Measurements from ENCODE around the gene HBA1.
"Not testable (repeated sequence)": the region's sequence is repeated elsewhere in the genome, so short reads cannot be mapped to it uniquely, and the experiment has no call there.

HBA1 gene

DNA sequence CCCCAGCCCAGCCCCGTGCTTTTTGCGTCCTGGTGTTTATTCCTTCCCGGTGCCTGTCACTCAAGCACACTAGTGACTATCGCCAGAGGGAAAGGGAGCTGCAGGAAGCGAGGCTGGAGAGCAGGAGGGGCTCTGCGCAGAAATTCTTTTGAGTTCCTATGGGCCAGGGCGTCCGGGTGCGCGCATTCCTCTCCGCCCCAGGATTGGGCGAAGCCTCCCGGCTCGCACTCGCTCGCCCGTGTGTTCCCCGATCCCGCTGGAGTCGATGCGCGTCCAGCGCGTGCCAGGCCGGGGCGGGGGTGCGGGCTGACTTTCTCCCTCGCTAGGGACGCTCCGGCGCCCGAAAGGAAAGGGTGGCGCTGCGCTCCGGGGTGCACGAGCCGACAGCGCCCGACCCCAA is 474 bp upstream of the HBA1 start:
- not testable (repeated sequence) for DNase-seq

DNA sequence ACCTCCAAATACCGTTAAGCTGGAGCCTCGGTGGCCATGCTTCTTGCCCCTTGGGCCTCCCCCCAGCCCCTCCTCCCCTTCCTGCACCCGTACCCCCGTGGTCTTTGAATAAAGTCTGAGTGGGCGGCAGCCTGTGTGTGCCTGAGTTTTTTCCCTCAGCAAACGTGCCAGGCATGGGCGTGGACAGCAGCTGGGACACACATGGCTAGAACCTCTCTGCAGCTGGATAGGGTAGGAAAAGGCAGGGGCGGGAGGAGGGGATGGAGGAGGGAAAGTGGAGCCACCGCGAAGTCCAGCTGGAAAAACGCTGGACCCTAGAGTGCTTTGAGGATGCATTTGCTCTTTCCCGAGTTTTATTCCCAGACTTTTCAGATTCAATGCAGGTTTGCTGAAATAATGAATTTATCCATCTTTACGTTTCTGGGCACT is 928 bp downstream of the HBA1 start:
- no peak for DNase-seq

DNA sequence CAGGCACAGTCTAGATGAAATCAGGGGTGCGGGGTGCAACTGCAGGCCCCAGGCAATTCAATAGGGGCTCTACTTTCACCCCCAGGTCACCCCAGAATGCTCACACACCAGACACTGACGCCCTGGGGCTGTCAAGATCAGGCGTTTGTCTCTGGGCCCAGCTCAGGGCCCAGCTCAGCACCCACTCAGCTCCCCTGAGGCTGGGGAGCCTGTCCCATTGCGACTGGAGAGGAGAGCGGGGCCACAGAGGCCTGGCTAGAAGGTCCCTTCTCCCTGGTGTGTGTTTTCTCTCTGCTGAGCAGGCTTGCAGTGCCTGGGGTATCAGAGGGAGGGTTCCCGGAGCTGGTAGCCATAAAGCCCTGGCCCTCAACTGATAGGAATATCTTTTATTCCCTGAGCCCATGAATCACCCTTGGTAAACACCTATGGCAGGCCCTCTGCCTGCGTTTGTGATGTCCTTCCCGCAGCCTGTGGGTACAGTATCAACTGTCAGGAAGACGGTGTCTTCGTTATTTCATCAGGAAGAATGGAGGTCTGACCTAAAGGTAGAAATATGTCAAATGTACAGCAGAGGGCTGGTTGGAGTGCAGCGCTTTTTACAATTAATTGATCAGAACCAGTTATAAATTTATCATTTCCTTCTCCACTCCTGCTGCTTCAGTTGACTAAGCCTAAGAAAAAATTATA is 1.6 kb downstream of the HBA1 start:
- no peak for DNase-seq

DNA sequence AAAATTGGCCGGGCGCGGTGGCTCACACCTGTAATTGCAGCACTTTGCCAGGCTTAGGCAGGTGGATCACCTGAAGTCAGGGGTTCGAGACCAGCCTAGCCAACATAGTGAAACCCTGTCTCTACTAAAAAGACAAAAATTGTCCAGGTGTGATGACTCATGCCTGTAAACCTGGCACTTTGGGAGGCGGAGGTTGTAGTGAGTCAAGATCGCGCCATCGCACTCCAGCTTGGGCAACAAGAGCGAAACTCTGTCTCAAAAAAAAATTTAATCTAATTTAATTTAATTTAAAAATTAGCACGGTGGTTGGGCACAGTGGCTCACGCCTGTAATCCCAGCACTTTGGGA is 2.2 kb downstream of the HBA1 start:
- DNase-seq, result no peak

DNA sequence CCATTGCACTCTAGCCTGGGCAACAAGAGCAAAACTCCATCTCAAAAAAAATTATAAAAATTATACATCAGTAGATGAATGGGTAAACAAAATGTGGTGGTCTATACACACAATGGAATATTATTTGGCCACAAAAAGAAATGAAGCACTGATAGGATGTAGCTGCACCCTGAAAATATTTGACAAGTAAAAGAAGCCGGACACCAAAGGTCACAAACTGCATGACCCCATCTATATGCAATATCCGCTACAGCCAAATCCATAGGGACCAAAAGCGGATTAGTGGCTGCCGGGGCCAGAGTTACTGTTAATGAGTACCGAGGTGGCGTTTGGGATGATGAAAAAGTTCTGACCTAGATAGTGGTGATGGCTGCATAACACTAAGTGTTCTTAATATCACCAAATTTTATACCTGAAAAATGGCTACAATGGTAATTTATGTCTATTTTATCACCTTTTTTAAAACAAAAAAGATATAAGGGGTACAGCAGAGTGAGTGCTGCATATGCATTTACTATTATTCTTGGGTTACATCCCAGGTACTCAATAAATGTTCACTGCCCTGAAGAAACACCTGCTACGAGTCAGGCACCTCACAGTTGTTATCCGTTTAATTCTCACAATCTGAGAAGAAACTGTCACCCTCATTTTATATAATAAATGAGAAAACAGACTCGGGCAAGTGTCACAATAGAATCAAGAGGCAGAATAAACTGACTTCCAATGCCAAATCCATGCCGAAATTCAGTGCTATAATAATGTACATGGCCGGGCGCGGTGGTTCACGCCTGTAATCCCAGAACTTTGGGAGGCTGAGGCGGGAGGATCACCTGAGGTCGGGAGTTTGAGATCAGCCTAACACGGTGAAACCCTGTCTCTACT is 3.0 kb downstream of the HBA1 start:
- DNase-seq, result no peak

DNA sequence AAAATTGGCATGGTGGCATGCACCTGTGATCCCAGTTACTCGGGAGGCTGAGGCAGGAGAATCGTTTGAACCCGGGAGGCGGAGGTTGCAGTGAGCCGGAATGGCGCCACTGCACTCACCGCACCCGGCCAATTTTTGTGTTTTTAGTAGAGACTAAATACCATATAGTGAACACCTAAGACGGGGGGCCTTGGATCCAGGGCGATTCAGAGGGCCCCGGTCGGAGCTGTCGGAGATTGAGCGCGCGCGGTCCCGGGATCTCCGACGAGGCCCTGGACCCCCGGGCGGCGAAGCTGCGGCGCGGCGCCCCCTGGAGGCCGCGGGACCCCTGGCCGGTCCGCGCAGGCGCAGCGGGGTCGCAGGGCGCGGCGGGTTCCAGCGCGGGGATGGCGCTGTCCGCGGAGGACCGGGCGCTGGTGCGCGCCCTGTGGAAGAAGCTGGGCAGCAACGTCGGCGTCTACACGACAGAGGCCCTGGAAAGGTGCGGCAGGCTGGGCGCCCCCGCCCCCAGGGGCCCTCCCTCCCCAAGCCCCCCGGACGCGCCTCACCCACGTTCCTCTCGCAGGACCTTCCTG is 3.7 kb downstream of the HBA1 start, which contains the start of gene HBQ1:
HBQ1 (plus strand) TSS at position 359 of the 575 bp plus-strand sequence; CDS start at position 387, 28 bp downstream.
- DNase-seq, result peak in 1 of 2 experiments; percentile 51

DNA sequence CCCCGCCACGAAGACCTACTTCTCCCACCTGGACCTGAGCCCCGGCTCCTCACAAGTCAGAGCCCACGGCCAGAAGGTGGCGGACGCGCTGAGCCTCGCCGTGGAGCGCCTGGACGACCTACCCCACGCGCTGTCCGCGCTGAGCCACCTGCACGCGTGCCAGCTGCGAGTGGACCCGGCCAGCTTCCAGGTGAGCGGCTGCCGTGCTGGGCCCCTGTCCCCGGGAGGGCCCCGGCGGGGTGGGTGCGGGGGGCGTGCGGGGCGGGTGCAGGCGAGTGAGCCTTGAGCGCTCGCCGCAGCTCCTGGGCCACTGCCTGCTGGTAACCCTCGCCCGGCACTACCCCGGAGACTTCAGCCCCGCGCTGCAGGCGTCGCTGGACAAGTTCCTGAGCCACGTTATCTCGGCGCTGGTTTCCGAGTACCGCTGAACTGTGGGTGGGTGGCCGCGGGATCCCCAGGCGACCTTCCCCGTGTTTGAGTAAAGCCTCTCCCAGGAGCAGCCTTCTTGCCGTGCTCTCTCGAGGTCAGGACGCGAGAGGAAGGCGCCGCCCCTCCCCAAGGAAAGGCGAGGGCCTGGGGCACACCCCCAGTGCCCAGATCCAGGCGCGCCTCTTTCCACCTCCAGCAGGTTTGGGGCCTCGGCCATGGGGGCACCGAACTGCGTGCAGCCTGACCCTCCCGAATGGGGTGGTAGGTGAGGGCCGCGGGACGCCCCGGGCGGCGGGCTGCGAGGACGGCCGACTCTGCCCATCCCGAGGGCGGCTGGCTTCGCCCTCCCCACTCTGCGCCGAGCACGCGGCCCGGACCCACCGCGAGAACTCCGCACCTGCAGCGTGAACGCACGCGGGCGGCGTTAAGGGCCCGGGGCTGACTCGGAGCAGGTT is 4.4 kb downstream of the HBA1 start:
- DNase-seq, result peak; percentile 83 to 89

DNA sequence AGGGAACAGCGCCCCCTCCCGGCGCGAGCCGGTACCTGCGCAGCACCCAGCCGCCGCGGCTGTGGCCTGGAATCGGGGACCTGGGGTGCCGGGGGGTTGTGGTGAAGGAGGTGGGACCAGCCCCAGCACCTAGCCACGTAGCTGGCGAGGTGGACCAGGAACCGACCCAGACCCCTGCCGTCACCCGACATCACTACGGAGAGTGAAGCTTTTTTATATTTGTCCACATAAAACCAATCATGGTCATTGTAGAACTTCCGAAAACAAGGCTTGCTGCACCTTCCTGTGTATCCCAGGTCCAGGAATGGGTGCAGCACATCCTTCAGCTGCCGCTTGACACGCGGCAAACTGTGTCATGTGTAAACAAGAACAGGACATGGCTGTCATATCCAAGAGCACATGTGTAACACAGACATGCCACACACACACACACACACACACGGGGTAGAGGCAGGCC is 5.1 kb downstream of the HBA1 start:
- DNase-seq, result no peak

DNA sequence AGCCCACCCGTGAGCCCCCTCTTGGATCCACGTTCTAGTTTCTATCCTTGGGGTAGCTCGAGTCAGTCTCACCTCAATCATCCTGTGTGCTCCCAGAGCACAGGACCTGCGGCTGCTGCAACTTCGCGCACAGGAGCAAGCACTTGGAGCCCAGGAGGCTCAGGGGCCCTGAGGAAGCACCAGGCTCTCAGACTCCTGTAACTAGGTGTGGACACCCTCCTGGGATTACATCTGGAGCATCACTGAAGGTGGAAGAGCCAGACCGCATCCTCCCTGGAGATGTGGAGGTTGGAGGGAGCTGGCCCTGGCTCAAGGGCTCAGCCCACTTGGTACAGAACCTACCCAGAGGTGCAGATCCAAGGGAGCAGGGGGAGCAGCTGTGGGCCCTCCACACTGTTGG is 6.5 kb downstream of the HBA1 start:
- no peak for DNase-seq

DNA sequence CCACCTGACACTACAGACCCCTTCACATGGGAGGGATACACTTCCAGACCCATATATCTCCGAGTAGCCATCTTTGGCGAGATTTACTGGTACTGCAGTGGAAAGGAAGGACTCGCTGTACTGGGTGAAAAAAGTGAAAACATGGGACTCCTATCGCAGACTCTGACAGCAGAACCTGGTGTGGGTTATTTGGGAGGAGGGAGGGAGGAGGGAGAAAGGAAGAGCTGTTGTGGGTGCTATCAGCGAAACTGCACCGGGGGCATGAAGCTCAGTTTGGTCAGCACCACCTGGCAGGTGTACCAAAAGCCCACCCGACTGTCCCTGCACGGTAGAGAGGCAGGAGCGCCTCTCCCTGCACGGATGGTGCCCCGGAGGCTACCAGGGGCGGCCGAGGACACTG is 8.7 kb downstream of the HBA1 start:
- no peak for DNase-seq

DNA sequence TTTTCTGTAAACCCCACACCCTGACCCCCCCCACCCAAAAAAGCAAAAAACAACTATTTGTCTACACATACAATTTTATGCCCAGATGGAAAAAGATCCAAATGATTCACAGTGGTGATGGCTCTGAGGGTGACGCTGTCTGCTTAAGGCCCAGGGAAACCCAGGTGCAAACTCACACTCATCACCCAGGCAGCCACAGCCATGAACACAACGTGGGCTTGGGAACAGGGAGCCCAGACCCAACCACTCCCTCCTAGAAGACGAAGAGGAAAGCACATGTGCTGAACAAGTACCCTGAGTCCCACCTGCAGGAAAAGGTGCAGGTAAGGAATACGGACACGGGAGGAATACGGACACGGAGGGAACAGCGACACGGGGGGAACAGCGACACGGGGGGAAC is 9.2 kb downstream of the HBA1 start:
- DNase-seq, result no peak

DNA sequence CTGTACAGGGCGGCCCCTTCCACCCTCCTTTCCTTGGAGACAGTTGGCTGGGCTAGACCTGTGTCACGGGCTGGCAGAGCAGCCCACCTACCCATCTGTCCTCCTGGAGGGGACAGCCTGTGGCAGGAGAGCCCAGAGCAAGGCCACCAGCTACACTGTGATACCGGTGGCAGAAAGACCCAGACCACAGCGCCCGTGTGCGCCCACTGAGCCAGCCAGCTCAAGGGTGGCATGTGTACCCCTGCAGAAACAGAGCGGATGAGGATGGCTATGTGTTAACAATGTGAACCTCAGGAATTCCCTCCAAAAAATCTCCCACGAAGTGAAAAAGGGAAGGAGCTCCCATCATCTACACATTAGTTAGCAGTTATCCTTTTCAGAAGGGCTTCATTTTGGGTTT is 10.8 kb downstream of the HBA1 start:
- DNase-seq, result no peak

DNA sequence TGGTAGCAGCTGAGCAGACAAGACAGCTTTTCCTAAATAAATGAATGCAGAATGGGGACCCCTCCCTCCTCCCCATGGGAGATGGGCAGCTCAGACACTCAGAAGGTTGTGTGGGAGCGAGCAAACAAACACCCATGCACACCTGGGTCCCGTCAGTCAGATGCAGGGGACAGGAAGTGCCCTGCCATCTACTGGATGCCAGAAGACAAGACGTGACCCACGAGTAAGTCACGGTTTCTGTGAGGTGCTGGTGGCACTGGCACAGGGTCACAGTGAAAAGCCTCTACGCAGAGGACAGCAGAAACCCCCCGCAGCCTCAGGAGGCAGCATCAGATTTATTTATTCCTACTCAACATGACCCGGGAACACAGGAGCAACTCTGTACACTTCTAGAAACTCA is 12.2 kb downstream of the HBA1 start:
- no peak for DNase-seq

DNA sequence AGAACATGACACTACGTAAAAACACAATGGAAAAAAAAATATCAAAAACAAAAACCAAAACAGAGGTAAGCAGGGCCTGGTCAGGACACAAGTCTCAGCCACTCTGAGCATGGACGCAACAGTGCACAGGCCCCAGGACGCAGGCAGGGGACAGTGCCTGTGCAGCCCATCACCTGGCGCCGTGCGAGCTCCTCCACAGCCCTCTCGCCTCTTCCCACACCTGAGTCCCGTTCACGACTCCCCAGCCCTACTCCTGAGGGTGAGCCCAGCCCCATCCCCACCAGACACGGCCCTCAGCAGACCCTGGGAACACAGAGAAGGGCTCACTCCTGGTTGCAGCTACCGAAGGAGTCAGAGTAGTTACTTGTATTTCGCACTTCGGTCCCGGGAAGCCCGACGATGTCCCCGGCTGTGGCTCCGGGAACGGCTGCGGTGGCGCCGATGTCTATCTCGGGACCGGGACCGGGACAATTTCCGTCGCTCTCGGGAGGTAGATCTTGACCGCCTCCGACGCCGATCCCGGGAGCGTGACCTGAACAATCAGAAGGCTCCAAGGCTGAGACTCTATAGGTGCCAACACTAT is 13.2 kb downstream of the HBA1 start:
- DNase-seq, result no peak

DNA sequence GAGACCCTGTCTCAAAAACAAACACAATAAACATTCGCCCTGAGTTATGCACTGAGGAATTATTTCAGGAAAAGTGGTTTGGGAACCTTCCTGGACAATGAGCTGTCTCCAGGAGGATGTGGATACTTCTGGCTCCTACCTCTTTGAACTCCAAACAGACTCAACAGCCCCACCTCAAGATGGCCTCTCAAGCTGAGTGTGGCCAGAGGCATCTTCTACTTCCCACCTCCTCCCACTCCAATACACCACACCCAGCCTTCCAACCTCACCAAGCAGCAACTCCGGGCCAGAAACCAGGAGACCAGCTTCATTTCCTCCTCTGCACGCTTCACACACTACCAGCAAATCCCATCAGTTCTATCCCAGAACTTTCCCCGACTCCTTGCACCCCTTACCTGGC is 15.4 kb downstream of the HBA1 start:
- DNase-seq, result no peak

DNA sequence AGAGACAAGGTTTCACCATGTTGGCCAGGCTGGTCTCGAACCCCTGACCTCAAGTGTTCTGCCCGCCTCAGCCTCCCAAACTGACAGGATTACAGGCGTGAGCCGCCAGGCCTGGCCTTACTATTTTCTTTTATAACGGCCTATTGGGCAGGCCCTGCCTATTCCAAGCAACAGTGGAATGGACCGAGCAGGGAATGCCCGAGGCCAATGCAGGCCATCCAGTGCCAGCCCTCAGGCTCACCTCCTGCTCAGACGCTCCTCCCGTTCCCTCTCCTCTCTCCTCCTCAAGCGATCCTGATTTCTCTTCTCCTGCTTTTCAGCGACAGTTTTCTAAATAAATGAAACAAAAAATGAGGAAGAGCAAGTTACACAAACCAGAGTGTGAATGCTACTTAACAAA is 16.2 kb downstream of the HBA1 start:
- no peak for DNase-seq

DNA sequence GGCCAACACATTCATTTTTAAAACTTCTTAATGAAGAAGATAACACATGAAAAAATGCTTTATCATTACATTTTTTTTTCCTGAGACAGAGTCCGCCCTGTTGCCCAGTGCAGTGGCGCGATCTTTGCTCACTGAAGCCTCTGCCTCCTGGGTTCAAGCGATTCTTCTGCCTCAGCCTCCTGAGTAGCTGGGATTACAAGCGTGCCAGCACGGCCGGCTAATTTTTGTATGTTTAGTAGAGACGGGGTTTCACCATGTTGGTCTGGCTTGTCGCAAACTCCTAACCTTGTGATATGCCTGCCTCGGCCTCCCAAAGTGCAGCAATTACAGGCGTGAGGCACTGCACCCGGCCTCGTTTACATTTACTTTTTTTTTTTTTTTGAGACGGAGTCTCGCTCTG is 17.0 kb downstream of the HBA1 start:
- DNase-seq, result no peak

DNA sequence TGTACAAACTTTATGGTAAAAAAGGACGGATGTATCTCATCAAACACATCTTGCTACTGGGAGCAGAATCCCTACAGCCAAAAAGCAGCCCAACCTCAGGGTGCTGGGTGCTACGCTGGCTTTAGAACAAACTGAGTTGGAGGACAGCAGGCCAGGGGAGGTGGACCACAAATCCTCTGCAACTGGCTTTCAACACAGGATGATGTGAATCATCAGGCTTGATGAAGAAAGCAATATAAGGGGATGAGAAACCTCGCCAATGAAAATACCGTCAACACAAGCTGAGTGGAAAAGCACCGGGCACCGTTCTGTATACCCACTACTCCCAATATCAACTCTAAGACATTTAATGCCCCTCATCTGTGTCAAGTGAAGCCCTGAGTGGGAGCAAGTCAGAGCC is 18.0 kb downstream of the HBA1 start:
- no peak for DNase-seq

DNA sequence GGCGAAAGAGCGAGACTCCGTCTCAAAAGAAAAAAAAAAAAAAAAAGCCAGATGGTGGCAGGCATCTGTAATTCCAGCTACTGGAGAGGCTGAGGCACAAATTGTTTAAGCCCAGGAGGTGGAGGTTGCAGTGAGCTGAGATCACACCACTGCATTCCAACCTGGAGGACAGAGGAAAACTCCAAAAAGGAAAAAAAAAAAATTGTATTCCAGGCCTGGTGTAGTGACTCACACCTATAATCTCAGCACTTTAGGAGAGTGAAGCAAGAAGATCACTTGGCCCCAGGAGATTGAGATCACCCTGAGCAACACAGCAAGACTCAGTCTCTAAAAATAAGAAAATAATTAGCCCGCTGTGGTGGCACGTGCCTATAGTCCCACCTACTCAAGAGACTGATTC is 23.9 kb downstream of the HBA1 start:
- no peak for DNase-seq

DNA sequence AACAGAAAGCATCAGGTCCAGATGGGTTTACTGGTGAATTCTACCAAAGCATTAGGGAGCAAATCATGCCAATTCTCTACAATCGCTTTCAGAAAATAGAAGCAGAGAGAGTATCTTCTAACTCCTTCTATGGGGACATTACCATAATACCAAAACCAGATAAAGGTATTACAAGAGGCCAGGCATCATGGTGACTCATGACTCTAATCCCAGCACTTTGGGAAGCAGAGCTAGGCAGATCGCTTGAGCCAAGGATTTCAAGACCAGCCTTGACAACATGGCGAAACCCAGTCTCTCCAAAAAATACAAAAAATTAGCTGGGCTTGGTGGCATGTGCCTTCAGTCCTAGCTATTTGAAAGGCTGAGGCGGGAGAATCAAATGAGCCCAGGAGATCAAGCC is 26.8 kb downstream of the HBA1 start:
- no peak for DNase-seq

DNA sequence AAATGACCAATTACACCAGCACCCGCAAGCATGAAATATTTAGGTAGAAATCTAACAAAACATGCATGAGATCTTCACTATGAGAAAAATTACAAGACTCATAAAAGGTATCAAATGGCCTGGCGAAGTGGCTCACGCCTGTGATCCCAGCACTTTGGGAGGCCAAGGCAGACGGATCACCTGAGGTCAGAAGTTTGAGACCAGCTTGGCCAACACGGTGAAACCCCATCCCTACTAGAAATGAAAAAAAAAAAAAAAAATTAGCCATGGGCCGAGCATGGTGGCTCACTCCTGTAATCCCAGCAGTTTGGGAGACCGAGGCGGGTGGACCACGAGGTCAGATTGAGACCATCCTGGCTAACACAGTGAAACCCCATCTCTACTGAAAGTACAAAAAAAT is 27.6 kb downstream of the HBA1 start:
- DNase-seq, result not testable (repeated sequence)

DNA sequence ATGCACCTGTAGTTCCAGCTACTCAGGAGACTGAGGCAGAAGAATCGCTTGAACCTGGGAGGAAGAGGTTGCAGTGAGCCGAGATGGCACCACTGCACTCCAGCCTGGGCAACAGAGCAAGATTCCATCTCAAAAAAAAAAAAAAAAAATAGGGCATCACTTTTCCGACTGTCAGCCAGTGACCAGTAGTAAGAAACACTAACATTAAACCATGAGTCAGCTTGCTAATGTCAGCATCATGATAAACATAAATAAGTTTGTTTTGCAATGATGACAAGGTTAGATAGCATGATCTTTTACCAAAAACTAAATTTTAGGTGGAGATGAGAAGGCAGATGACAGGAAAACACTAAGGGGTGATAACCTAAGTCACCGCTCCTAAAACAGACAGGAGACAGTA is 32.9 kb downstream of the HBA1 start:
- DNase-seq, result not testable (repeated sequence)
